Liver (tissue), 9 donors: Measurements from ENCODE around the gene PAPOLG. TPM values are rescaled to one million over a fixed set of nuclear protein-coding genes. Genes with fewer than 3 reads are reported as not detected.

Experiments used
- DNase-seq: peaks from one replicate; pipeline ENCODE4 v3.0.0-alpha.2; 2017; ENCODE audit warnings: low spot score
- H3K27ac ChIP-seq, 2 donors: one replicate each; pipeline ENCODE4 v1.7.0; 2013; ENCODE audit warnings: inconsistent platforms in 2 of 2, low read length in 2 of 2, control low read depth in 1 of 2, low read depth in 1 of 2, mild to moderate bottlenecking in 1 of 2
- H3K27me3 ChIP-seq, 4 donors: one replicate each; pipeline versions ENCODE4 v1.6.1 to v1.7.0; 2013; ENCODE audit warnings: low read length in 3 of 4, inconsistent platforms in 1 of 4, mild to moderate bottlenecking in 1 of 4, moderate library complexity in 1 of 4; ENCODE audit not compliant: control insufficient read depth in 4 of 4, insufficient read depth in 4 of 4
- H3K36me3 ChIP-seq, 4 donors: one replicate each; pipeline versions ENCODE4 v1.6.1 to v1.7.0; 2013; ENCODE audit warnings: low read length in 3 of 4, mild to moderate bottlenecking in 3 of 4, low read depth in 1 of 4, moderate library complexity in 1 of 4; ENCODE audit not compliant: control insufficient read depth in 4 of 4, insufficient read depth in 3 of 4
- H3K4me1 ChIP-seq, 4 donors: one replicate each; pipeline versions ENCODE4 v1.6.1 to v1.7.0; 2013; ENCODE audit warnings: low read length in 3 of 4, mild to moderate bottlenecking in 3 of 4, moderate library complexity in 1 of 4; ENCODE audit not compliant: control insufficient read depth in 4 of 4, insufficient read depth in 4 of 4
- H3K4me3 ChIP-seq, 3 donors: one replicate each; pipeline versions ENCODE4 v1.6.1 to v1.7.0; 2013; ENCODE audit warnings: low read length in 3 of 3, control low read depth in 1 of 3, low read depth in 1 of 3, mild to moderate bottlenecking in 1 of 3
- H3K9ac ChIP-seq, 2 donors: one replicate each; pipeline ENCODE4 v1.7.0; 2013; ENCODE audit warnings: low read length in 2 of 2, mild to moderate bottlenecking in 2 of 2, moderate library complexity in 2 of 2, control low read depth in 1 of 2, low read depth in 1 of 2
- H3K9me3 ChIP-seq, 4 donors: one replicate each; pipeline versions ENCODE4 v1.6.1 to v1.7.0; 2013; ENCODE audit warnings: low read length in 3 of 4; ENCODE audit not compliant: control insufficient read depth in 4 of 4
- EGR1 ChIP-seq, 2 donors: IDR thresholded peaks; 2 replicates each; pipeline ENCODE4 v1.6.1; 2016 to 2018; ENCODE audit warnings: antibody characterized with exemption in 2 of 2, low read depth in 2 of 2
- FOXA1 ChIP-seq: IDR thresholded peaks from 2 replicates; pipeline ENCODE4 v1.6.1; 2016; ENCODE audit warnings: antibody characterized with exemption
- FOXA2 ChIP-seq: IDR thresholded peaks from 2 replicates; pipeline ENCODE4 v1.6.1; 2016; ENCODE audit warnings: antibody characterized with exemption
- GABPA ChIP-seq, 2 donors: IDR thresholded peaks in 1 of 2; conservative IDR thresholded peaks in 1 of 2; 2 replicates each; pipeline ENCODE4 v1.6.1; 2016; ENCODE audit warnings: antibody characterized with exemption in 2 of 2, mild to moderate bottlenecking in 1 of 2, moderate library complexity in 1 of 2
- HNF4A ChIP-seq, 2 donors: conservative IDR thresholded peaks; 2 replicates each; pipeline ENCODE4 v1.6.1; 2016; ENCODE audit warnings: antibody characterized with exemption in 2 of 2, mild to moderate bottlenecking in 2 of 2
- HNF4G ChIP-seq: IDR thresholded peaks from 2 replicates; pipeline ENCODE4 v1.6.1; 2016; ENCODE audit warnings: antibody characterized with exemption
- JUND ChIP-seq, 2 donors: IDR thresholded peaks; 2 replicates each; pipeline ENCODE4 v1.6.1; 2016; ENCODE audit warnings: antibody characterized with exemption in 2 of 2
- NR2F2 ChIP-seq: IDR thresholded peaks from 2 replicates; pipeline ENCODE4 v1.6.1; 2016; ENCODE audit warnings: antibody characterized with exemption
- RAD21 ChIP-seq, 2 donors: IDR thresholded peaks; 2 replicates each; pipeline ENCODE4 v1.6.1; 2016; ENCODE audit warnings: antibody characterized with exemption in 2 of 2, mild to moderate bottlenecking in 2 of 2
- RXRA ChIP-seq, 2 donors: IDR thresholded peaks; 2 replicates each; pipeline ENCODE4 v1.6.1; 2017 to 2018; ENCODE audit warnings: antibody characterized with exemption in 2 of 2, mild to moderate bottlenecking in 1 of 2
- SP1 ChIP-seq: IDR thresholded peaks from 2 replicates; pipeline ENCODE4 v1.6.1; 2018; ENCODE audit warnings: antibody characterized with exemption, mild to moderate bottlenecking
- TAF1 ChIP-seq: conservative IDR thresholded peaks from 2 replicates; pipeline ENCODE4 v1.6.1; 2016; ENCODE audit warnings: antibody characterized with exemption, mild to moderate bottlenecking
- YY1 ChIP-seq: IDR thresholded peaks from 2 replicates; pipeline ENCODE4 v1.6.1; 2016; ENCODE audit warnings: antibody characterized with exemption, mild to moderate bottlenecking
- WGBS: extraction: QIAGEN DNeasy Blood & Tissue Kit; methylation state at CpG from one replicate; pipeline ENCODE4 v1.1.7; 2013; 5-methylcytosine and 5-hydroxymethylcytosine counted together
- polyA plus RNA-seq, 2 donors: library from polyadenylated mRNA; stranded (reverse) in 1 of 2; unstranded in 1 of 2; fragments of 200-250 nt in 1 of 2; fragments of >200 nt in 1 of 2; fragmentation: Nextera tagmentation in 1 of 2; extraction: Ambion mirVana in 1 of 2; gene quantifications; one replicate each; pipeline versions ENCODE4 v1.2.1 to v1.2.3, GENCODE V29; 2013 to 2015
- total RNA-seq, 2 donors: library from RNA; depleted of rRNA; stranded (reverse); fragments of >200 nt; gene quantifications; one replicate each; pipeline ENCODE4 v1.2.3, GENCODE V29; 2014
- TF ChIP-seq, protein P1 (sequence below): IDR thresholded peaks from 2 replicates; pipeline ENCODE4 v1.6.1; 2016; ENCODE audit warnings: antibody characterized with exemption
- TF ChIP-seq, protein P2 (sequence below): IDR thresholded peaks from 2 replicates; pipeline ENCODE4 v1.6.1; 2016; ENCODE audit warnings: antibody characterized with exemption
- TF ChIP-seq, protein P3 (sequence below): fragments of 150-350 bp; IDR thresholded peaks from 2 replicates; pipeline ENCODE4 v1.5.1; 2017; ENCODE audit warnings: improper control_type of control experiment, low read depth, low read length; ENCODE audit not compliant: missing input control
- TF ChIP-seq, protein P4 (sequence below): IDR thresholded peaks from 2 replicates; pipeline ENCODE4 v1.6.1; 2016; ENCODE audit warnings: antibody characterized with exemption, mild to moderate bottlenecking
- TF ChIP-seq, protein P5 (sequence below): IDR thresholded peaks from 2 replicates; pipeline ENCODE4 v1.6.1; 2016; ENCODE audit warnings: antibody characterized with exemption
- donor health status: healthy.
- donor health status: healthy.
- donor health status: healthy.
- donor health status: healthy.
- donor health status: healthy.

Gene PAPOLG
- total and polyA plus RNA-seq, 4 donors: 1.8 to 7.7 (median 3.6) TPM

DNA sequence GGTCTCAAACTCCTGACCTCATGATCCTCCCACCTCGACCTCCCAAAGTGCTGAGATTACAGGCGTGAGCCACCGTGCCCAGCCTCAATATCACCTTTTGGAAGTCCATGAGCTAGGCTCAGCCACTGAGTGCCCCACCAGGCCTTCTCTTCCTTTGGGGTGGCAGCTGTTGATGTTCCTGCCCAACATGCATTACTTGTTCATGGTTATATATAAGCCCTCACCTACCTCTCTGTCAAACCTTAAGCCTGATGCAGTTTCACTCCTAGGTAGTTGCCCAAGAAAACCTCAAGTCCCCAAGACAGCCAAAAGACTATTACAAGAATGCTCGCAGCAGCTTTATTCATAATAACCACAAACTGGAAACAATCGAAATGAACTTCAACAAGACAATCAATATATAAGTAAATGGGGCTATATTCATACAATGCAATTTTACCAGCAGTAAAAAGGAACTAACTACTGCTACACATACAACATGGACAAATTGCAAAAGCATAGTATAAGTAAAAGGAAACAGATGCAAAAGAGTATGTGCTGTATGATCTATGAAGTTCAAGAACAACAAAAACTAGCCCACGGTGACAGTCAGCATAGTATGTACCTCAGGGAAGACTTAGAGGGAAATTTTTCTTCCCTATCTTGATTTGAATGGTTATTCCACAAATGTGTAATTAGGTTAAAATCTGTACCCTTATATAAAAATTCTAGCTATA is 65.7 kb downstream of the PAPOLG start:
- Histone ChIP-seq H3K27me3 (no peaks in the 10 kb centered on the region), H3K36me3 (no peaks in the 10 kb centered on the region), H3K4me1 (no peaks in the 10 kb centered on the region), H3K4me3 (no peak overlapping the region), H3K9ac (no peak overlapping the region), H3K9me3 (no peaks in the 10 kb centered on the region), H3K27ac (no peak overlapping the region)
- 85% methylated on average over 6 of the region's 6 CpGs for WGBS
- no peak for TF ChIP-seq GABPA (IDR thresholded peaks at IDR 0.05 in 1 of 2, conservative IDR thresholded peaks at IDR 0.05 in 1 of 2)
- TF ChIP-seq, protein P1, sequence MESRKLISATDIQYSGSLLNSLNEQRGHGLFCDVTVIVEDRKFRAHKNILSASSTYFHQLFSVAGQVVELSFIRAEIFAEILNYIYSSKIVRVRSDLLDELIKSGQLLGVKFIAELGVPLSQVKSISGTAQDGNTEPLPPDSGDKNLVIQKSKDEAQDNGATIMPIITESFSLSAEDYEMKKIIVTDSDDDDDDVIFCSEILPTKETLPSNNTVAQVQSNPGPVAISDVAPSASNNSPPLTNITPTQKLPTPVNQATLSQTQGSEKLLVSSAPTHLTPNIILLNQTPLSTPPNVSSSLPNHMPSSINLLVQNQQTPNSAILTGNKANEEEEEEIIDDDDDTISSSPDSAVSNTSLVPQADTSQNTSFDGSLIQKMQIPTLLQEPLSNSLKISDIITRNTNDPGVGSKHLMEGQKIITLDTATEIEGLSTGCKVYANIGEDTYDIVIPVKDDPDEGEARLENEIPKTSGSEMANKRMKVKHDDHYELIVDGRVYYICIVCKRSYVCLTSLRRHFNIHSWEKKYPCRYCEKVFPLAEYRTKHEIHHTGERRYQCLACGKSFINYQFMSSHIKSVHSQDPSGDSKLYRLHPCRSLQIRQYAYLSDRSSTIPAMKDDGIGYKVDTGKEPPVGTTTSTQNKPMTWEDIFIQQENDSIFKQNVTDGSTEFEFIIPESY: no peak
- TF ChIP-seq, protein P2, sequence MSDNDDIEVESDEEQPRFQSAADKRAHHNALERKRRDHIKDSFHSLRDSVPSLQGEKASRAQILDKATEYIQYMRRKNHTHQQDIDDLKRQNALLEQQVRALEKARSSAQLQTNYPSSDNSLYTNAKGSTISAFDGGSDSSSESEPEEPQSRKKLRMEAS: no peak
- TF ChIP-seq, protein P3, sequence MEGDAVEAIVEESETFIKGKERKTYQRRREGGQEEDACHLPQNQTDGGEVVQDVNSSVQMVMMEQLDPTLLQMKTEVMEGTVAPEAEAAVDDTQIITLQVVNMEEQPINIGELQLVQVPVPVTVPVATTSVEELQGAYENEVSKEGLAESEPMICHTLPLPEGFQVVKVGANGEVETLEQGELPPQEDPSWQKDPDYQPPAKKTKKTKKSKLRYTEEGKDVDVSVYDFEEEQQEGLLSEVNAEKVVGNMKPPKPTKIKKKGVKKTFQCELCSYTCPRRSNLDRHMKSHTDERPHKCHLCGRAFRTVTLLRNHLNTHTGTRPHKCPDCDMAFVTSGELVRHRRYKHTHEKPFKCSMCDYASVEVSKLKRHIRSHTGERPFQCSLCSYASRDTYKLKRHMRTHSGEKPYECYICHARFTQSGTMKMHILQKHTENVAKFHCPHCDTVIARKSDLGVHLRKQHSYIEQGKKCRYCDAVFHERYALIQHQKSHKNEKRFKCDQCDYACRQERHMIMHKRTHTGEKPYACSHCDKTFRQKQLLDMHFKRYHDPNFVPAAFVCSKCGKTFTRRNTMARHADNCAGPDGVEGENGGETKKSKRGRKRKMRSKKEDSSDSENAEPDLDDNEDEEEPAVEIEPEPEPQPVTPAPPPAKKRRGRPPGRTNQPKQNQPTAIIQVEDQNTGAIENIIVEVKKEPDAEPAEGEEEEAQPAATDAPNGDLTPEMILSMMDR: no peak
- TF ChIP-seq RAD21 (IDR thresholded peaks at IDR 0.05): no peak
- TF ChIP-seq, protein P4, sequence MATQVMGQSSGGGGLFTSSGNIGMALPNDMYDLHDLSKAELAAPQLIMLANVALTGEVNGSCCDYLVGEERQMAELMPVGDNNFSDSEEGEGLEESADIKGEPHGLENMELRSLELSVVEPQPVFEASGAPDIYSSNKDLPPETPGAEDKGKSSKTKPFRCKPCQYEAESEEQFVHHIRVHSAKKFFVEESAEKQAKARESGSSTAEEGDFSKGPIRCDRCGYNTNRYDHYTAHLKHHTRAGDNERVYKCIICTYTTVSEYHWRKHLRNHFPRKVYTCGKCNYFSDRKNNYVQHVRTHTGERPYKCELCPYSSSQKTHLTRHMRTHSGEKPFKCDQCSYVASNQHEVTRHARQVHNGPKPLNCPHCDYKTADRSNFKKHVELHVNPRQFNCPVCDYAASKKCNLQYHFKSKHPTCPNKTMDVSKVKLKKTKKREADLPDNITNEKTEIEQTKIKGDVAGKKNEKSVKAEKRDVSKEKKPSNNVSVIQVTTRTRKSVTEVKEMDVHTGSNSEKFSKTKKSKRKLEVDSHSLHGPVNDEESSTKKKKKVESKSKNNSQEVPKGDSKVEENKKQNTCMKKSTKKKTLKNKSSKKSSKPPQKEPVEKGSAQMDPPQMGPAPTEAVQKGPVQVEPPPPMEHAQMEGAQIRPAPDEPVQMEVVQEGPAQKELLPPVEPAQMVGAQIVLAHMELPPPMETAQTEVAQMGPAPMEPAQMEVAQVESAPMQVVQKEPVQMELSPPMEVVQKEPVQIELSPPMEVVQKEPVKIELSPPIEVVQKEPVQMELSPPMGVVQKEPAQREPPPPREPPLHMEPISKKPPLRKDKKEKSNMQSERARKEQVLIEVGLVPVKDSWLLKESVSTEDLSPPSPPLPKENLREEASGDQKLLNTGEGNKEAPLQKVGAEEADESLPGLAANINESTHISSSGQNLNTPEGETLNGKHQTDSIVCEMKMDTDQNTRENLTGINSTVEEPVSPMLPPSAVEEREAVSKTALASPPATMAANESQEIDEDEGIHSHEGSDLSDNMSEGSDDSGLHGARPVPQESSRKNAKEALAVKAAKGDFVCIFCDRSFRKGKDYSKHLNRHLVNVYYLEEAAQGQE: no peak
- TF ChIP-seq FOXA2: no peak
- TF ChIP-seq YY1: no peak
- TF ChIP-seq JUND (IDR thresholded peaks at IDR 0.05): no peak
- no peak for TF ChIP-seq NR2F2
- TF ChIP-seq HNF4A (conservative IDR thresholded peaks at IDR 0.05): no peak
- TF ChIP-seq SP1: no peak
- no peak for TF ChIP-seq FOXA1
- TF ChIP-seq TAF1: no peak
- no peak for DNase-seq

DNA sequence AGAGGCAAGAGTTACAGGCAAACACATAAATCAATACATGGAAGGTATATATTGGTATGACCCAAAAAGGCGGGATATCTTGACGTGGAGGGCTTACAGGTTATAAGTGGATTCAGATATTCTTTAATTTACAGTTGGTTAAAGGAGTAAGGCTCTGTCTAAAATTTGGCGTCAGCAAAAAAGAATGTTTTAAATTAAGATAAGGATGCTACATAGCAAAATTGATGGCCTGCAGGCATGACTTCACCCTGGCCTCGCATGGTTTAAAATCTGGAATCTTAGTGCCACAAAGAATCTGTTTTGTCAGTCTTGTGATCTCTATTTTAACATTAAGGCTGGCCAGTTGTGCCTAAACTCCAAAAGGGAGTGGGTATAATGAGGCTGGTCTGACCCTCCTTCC is 66.9 kb downstream of the PAPOLG start:
- TF ChIP-seq RXRA (IDR thresholded peaks at IDR 0.05): no peak
- TF ChIP-seq RAD21 (IDR thresholded peaks at IDR 0.05): no peak
- no peak for TF ChIP-seq SP1
- TF ChIP-seq NR2F2: no peak
- no peak for TF ChIP-seq YY1
- TF ChIP-seq, protein P2: no peak
- TF ChIP-seq FOXA2: no peak
- no peak for TF ChIP-seq JUND (IDR thresholded peaks at IDR 0.05)
- no peak for TF ChIP-seq TAF1
- TF ChIP-seq HNF4G: no peak
- TF ChIP-seq EGR1 (IDR thresholded peaks at IDR 0.05; ENCODE audit: low read depth in 2 of 2): no peak
- TF ChIP-seq, protein P5, sequence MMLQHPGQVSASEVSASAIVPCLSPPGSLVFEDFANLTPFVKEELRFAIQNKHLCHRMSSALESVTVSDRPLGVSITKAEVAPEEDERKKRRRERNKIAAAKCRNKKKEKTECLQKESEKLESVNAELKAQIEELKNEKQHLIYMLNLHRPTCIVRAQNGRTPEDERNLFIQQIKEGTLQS: no peak
- no peak for TF ChIP-seq HNF4A (conservative IDR thresholded peaks at IDR 0.05)
- DNase-seq: no peak
- Histone ChIP-seq H3K4me1 (no peaks in the 10 kb centered on the region), H3K27ac (no peak overlapping the region), H3K36me3 (no peaks in the 10 kb centered on the region), H3K9me3 (no peaks in the 10 kb centered on the region), H3K4me3 (no peak overlapping the region), H3K9ac (no peak overlapping the region), H3K27me3 (no peaks in the 10 kb centered on the region)
- WGBS: 88% methylated on average over 4 of the region's 4 CpGs
